Measurements from ENCODE around the gene UBALD2.
"Not testable (repeated sequence)": the region's sequence is repeated elsewhere in the genome, so short reads cannot be mapped to it uniquely, and the experiment has no call there.

Gene UBALD2

DNA sequence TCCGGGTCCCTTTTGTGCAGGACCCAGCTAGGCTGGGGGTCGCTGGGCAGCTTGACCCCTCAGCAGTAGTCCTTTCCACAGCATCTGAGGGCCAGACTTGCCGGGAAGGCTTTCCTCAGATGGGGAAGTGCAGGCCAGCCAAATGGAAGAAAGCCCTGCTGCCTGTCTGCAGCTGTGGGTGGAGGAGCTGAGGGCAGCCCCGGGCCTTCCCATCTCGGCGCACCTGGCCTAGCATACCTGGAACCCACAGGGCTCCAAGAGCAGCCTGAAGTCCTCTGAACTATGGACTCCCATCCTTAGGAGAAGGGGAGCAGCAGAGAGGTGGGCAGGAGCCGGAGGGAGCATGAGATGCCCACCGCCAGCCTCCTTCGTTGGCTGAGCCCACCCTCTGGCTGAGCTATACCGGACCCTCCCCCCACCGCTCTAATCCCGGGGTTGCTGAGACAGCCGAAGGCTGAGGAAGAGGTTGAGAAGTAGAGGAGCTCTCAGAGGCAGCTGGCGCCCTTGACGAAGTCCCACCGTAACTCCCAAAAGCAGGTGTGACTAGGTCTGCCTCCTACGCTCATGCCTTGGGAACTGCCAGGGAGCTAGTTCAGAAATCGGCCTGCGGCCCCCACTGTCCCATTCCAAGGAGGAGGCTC is 13.2 kb downstream of the UBALD2 start:
- DNase-seq: no peak

DNA sequence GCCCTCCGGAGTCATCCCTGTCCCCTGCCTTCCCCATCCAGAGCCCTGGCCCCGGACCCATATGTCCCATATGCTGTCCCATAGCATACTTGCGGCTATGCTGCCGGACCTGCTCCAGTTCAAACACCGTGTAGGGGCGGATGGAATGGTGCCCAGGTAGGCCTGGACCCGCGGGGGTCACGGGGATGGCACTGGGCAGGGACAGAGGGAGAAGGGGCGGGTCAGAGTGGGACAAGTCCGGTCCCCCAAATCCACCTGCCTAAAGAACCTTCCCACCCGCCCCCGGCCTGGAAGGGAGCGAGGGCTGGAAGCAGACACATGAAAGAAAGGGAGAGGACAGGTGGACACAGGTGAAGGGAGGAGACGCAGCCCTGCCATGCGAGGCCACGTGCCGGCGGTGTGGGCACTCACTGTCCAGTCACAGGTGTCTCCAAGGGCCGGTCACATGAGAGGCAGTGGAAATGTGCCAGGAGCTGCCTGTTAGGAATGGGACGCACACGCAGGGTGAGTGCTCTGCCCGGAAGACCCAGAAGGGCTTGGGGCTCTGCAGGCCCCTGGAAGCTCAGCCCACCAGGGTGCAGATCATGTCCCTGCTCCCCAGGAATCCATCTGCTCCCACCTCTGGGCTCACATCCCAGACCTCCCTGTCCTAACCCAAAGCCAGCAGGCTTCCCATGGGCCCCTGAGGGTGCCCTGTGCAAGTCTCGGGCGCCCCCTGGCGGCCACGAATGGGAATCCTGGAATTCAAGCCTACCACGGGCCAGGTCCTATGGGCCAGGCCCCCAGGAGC is 14.0 kb downstream of the UBALD2 start:
- DNase-seq: no peak

DNA sequence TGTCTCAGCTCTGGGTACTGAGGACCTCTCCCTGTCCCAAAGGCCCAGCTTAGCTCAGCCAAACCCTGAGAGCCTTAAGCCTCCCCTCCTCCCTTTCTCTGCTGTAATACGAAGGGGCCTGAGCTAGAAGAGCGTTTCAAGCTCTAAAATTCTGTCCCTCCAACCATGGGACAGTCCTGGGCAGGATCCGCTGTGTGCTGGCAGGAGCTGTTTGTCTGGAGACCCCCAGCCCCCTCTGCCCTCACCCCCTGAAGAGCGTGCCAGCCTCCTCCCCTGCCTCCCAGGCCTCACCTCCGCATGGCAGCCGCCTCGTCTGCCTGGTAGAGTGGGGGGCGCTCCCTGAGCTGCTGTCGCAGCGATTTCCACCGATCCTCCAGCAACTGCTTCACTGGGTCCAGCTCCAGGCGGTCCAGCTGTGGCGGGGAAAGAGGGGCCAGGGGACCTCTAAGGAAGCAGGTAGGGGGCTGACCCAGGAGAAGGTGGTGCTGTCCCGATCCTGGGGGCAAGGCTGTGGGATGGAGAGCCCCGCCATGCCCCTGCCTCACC is 14.7 kb downstream of the UBALD2 start:
- no peak for DNase-seq

DNA sequence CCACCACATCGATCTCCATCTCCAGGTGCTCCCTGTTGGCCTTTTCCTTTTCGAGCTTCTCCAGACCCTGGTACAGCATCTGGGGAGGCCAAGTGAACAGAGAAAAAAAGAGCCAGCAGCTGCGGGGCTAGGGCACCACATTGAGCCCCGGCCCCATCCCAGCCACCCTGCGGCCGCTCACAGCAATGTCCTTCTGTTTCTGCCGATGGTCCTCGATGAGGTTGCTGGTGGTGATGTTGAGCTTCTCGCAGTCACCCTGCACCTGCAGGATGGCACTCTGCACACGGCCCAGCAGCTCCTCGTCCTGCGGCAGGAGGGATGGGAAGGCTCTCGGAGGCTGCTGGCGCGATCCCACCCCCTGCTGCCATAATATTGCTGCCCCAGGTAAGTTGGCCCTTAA is 15.5 kb downstream of the UBALD2 start:
- no peak for DNase-seq

DNA sequence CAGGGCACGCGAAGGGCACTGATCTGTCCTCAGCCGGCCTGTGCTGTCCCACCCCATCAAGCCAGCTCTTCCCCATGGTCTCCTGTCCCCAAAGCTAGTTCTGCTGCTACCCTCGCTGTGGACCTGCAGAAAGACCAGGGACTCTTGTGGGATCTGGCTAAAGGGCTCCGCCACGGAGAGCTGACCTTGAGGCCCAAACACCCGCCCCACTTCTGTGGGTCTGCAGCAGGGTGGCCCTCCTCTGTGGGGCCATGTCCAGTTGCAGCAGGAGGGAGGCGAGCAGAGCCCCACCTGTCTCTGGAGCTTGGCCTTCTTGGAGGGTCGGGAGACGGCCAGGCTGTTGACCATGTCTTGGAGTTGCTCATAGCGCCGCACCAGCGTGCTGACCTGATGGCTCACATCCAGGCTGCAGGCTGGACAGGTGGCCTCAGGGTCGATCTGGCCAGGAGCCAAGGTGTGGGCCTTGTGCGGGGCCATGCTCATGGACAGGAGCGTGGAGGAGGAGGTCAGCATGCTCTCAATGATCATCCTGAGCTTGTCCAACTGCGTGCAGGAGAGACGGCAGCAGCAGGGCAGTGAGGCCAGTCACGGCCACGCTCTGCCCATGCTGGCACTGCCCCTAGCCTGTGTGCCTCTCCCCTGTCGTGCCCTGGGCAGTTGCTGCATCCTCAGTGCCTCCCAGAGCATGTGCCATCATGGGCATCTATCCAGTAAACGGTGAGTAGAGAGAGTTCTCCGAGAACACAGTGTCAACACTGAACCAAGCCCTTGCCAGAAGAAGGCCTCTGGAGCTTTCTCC is 16.6 kb downstream of the UBALD2 start:
- DNase-seq: no peak

DNA sequence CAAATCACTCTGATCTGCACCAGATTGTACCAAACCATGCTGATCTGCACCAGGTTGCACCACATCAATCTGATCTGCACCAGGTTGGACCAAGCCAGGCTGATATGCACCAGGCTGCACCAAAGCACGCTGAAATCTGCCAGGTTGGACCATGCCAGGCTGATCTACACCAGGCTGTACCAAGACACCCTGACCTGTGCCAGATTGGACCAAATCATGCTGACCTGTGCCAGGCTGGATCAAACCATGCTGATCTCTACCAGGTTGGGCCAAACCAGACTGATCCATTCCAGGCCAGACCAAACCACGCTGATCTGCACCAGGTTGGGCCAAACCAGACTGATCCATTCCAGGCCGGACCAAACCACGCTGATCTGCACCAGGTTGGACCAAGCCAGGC is 27.4 kb downstream of the UBALD2 start:
- no peak for DNase-seq

DNA sequence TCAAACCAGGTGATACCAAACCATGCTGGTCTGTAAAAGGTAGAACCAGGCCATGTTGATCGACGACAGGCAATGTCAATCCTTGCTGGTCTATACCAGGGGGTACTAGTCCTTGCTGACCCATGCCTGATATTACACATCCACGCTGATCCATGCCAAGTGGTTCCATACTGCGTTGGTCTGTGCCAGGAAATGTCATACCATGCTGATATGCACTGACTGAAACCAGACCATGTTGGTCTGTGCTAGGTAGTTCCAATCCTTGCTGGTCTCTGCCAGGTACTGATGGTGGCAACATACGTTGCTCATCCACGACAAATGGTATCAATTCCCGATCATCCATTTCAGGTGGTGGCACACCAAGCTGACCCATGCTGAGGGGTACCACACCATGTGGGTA is 28.0 kb downstream of the UBALD2 start:
- no peak for DNase-seq

DNA sequence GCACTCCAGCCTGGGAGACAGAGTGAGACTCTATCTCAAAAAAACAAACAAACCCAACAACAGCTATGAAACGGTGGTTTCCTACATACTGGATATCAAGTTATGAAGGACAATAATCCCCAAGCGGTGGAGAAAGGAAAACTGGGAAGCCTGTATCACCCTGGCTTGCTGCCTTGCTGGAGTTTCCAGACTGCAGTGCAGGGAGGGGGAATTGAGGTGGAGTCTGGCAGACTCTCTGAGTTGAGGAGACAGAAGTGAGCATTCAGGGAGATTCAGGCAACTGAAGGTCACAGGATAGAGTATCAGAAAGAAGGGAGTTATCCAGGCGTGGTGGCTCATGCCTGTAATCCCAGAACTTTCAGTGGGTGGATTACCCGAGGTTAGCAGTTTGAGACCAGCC is 31.0 kb downstream of the UBALD2 start:
- no peak for DNase-seq

DNA sequence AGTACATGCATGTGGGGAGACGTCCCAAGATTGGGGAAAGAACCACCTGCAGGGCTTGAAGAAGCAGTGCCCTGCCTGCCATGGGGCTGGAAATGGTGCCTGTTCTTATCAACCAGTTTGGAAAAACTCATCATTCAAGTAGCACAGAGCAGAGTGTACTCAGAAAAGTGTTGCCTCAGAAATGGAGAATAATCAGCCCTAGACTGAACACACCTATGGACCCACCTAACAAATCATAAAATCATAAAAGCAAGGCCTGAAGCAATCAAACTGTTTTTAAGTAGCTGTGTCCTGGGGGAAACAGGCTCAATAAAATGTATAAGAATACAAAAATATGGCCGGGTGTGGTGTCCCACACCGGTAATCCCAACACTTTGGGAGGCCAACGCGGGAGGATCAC is 31.7 kb downstream of the UBALD2 start:
- no peak for DNase-seq

DNA sequence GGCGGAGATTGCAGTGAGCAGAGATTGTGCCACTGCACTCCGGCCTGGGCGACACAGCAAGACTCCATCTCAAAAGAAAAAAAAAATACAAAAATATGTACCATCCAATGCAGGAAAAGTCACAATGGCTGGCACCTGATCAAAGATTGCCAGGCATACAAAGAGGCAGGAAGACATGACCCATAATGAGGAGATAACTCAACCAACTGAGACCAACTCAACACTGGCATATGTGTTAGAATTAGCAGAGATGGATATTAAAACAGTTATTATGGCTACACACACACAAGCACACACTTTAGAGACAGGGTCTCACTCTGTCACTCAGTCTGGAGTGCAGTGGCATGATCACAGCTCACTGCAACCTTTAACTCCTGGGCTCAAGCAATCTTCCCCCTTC is 32.3 kb downstream of the UBALD2 start:
- no peak for DNase-seq

DNA sequence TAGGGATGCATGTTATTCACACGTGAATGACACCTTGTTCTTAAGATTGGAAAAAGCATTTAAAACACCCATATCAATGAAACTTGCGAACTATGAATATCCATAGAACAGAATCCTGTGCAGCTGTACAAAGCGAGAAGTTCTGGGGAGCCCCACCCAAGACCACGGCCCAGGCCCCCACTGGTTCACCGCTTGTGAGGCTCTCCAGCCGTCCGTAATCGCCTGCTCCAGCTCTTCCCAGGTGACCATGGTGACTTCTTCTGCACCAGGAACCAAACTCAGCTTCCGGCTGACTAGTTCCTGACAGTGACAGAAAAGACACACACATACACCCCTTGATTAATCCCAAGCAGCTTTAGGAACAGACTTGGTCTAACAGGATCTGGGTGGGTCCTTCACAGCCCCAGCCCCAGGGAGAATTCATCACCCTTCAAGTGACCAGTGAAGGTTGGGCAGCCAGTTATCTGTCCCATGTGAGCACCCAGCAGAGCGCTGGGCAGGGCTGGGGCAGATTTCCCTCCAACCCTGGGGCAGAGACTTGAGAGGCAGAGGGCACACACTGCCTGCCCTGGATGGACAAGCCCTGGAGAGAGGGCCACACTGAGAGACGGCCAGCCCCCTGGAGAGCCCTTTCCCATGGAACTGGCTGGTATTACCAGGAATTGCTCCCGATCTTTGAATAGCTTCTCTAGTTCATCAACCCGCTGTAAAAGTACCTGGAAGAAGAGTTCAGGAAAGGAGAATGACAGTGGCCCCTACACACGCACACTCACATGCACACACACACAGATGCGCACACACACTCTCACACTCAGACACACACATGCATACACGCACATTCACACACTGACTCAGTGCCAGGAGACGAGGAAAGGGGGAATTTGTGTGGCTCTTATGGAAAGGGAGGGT is 39.3 kb downstream of the UBALD2 start:
- DNase-seq: no peak

DNA sequence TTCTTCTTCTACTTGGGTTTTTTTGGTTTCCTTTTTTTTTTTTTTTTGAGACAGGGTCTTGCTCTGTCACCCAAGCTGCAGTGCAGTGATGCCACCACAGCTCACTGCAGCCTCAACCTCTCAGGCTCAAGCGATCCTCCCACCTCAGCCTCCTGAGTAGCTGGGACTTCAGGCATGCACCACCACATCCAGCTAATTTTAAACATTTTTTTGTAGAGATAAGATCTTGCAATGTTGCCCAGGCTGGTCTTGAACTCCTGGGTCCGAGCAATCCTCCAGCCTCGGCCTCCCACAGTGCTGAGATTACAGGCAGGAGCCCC is 39.9 kb downstream of the UBALD2 start:
- DNase-seq: not testable (repeated sequence)

DNA sequence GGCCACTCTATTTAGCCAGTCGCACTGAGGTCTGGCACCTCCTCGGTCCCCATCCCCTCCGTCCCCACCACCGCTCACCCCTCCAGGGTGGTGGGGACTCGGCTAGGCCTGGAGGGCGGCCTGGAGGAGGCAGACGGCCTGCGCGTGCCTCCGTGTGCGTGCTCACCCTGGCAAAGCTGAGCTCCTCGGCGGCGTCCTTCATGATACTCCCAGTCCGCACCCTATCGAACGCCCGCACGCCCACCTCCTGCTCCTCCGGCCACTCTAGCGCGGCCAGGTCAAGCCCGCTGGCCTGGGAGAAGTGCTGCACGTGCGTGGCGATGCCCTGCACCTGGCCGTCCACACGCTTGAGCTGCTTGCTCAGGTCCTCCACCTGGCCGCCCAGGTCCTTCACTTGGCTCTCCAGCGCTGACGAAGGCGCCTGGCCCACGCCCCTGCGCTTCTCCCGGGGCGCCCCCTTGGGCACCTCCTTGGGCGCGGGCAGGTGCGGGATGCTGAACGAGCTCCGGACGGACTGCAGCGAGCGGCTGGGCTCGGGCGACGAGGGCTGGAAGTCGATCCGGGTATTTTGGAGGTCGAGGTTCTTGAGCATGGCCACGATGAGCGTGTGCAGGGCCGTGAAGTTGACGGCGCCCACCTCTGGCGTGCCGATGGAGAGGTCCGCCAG is 42.3 kb downstream of the UBALD2 start:
- no peak for DNase-seq

DNA sequence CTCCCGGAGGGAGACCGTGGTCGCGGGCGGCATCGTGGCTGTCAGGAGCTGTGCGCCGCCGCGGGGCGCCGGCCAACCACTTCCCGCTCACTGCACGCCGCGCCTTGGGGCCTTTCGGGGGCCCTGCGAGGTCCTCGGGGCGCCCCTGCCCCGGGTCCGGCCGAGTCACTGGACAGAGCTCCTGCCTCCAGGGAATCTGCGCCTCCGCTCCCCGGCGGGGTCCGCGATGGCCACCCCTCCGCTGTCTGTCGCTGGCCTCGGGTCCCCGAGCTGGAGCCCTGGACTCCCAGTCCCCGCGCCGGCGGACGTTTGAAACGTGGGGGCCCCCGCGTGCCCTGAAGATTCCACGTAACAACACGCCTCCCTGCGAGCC is 42.8 kb downstream of the UBALD2 start, which contains the start of gene QRICH2:
TSS of gene QRICH2 (minus strand) at position 311 of the 373 bp plus-strand sequence. CDS start at position 33, 278 bp downstream.
- DNase-seq: no peak

DNA sequence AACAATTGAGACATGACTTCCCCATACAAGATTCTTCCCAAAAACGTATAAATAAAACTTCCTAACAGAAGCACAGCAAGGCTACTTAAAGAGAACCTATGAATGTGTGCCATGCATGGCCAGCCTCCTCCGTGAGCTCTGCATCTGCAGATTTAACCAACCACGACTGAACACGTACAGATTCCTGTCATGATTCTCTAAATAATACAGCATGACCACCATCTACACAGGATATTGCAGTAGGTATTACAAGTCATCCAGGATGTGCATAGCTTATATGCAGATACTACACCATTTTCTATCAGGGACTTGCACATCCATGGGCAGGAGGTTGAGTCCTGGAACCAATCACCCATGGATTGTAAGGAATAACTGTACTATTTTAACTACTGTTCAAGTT is 44.3 kb downstream of the UBALD2 start:
- no peak for DNase-seq

DNA sequence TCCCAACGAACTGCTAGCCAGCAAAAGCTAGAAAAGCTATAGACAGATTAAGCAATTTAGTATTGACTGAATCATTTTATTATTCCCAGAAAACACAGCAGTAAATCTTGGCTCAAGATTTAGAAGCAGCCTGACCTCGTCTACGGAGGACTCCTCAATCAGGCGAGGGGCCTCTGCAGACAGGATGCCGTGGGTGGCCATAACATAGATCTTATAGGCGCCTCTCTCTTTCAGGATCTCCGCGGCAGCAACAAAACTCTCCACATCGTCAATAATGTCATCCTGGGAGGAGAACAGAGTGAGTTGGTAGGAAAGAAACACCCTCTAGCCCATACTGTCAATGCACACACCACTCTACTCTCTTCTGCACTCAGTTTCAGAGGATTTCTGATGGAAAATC is 47.6 kb downstream of the UBALD2 start:
- DNase-seq: no peak

DNA sequence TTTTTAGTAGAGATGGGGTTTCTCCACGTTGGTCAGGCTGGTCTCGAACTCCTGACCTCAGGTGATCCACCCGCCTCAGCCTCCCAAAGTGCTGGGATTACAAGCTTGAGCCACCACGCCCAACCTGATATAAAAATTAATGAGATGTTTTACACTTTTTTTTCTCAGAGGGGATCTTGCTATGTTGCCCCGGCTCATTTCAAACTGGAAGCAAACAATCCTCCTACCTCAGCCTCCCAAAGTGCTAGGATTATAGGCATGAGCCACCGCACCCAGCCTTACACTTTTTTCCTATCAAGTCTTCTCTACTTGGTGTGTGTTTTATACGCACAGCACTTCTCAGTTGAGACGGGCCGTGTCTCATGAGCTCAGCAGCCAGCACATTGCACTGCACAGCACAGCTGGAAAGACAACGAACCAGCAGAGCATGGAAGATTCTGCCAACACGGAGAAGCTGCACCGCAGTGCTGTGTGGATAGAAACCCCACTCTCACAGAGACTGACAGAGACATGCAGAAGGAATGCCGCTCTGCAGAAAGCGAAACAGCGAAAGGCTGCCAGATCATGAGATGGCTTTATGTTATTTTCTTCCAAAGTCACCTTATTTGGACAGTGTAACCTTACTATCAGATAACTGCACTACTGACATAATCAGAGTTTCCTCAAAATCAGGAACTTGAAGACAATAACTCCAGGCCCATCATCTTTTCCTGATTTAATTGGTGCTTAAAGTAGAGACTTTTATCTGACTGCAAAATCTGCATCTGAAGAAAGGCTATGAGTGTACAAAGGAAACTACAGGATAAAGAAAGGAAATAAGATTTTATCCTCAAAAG is 49.5 kb downstream of the UBALD2 start:
- no peak for DNase-seq

DNA sequence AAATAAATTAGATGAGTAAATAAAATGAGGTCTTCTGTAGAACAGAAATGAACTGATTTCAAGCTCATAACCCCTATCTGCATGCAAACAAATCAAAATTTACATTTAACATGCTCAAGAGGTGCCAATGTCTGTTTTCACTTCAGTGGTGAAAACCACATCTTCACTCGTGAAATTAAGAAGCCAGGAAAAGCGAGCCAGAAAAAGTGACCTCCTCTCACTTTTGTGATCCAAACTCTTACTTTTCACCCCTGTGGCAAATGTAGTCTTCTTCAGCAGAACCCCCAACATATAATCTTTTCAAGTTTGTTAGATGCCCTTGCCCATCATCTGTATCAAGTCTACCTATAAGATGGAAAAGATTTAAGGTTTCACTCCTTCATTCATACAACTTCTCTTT is 52.4 kb downstream of the UBALD2 start:
- DNase-seq: no peak

DNA sequence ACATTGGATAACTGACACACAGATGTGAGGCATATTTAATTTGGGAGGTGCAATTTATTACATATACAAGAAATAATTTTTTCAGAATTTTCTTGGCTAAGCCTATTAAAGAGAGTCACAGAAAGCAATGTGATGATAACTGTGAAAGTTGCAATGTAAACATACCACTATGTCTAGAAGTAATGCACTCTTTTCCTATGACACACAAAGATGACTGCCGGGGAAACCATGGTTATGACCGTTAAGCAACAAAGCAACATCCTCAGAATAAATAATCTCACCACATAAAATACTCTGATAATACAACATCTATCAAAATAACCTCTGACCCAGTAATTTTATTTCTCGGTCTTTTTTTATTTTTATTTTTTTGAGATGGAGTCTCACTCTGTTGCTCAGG is 53.4 kb downstream of the UBALD2 start:
- no peak for DNase-seq
